Upper lobe of right lung (tissue), 1 donor: Measurements from ENCODE around the gene PRKG1. TPM values are rescaled to one million over a fixed set of nuclear protein-coding genes. Genes with fewer than 3 reads are reported as not detected.

ENCODE experiments used
- ATAC-seq: fragments of 200-7000 bp; cut with Tn5 transposase; one replicate; pipeline ENCODE4 v1.9.1; 2020; ENCODE audit warnings: mild to moderate bottlenecking, moderate library complexity
- DNase-seq: peaks from one replicate; pipeline ENCODE4 v3.0.0-alpha.2; 2020
- H3K27ac ChIP-seq: fragments of 200-600 bp; one replicate; pipeline ENCODE4 v1.8.0; 2022
- H3K27me3 ChIP-seq: fragments of 200-600 bp; one replicate; pipeline ENCODE4 v1.8.0; 2022; ENCODE audit warnings: mild to moderate bottlenecking
- H3K36me3 ChIP-seq: fragments of 200-600 bp; one replicate; pipeline ENCODE4 v1.8.0; 2022
- H3K4me1 ChIP-seq: fragments of 200-600 bp; one replicate; pipeline ENCODE4 v1.8.0; 2022
- H3K4me3 ChIP-seq: fragments of 200-600 bp; one replicate; pipeline ENCODE4 v1.8.0; 2022; ENCODE audit warnings: mild to moderate bottlenecking
- H3K9me3 ChIP-seq: fragments of 200-600 bp; one replicate; pipeline ENCODE4 v1.8.0; 2022
- intact Hi-C: fragments of 100-400 bp; cut with DNase I; formaldehyde crosslinking; loops from one replicate; pipeline ENCODE4 v1.11.0; 2022
- total RNA-seq: library from RNA; stranded (reverse); fragmentation: NEBNext Ultra II Directional; extraction: Animal tissue kit (Norgen Biotek cat#: 25700); gene quantifications from one replicate; pipeline ENCODE4 v1.2.1, GENCODE V29; 2021
- TF ChIP-seq, protein P1 (sequence below): fragments of 200-600 bp; IDR thresholded peaks from one replicate; pipeline ENCODE4 v1.8.0; 2022; ENCODE audit warnings: antibody characterized with exemption
- donor health status: DM: no; HTN: yes; CAD: no; lungs with severe emphysema.

The PRKG1 gene
- total RNA-seq, 1 donor from 2014 or later = 30.0 TPM

DNA sequence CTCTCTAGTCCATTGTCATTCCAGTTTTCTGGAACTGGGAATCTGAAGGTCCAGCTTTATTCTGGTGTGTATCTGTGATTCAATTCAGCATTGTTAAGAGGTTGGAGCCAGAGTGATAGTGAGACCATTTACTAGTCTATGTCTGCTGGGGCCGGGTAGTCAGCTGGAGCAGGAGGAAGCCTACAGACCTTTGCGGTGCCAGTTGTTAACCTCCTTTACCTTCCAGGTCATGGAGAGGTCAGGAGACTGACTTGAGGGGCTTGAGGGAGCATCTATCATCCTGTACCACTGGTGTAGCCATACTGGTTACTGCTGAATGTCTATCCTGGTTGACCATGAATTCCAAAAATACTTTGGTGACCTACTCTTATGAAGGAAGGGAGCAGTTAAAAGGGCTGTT is 634.3 kb downstream of the PRKG1 start:
- intact Hi-C loops = no loop called here
- ATAC-seq (no peak), DNase-seq (no peak)
- H3K4me1 ChIP-seq = no peaks in the 10 kb centered on the region
- no peaks in the 10 kb centered on the region for H3K36me3 ChIP-seq
- no peaks in the 10 kb centered on the region for H3K9me3 ChIP-seq
- H3K27me3 ChIP-seq = no peaks in the 10 kb centered on the region
- TF ChIP-seq, protein P1, sequence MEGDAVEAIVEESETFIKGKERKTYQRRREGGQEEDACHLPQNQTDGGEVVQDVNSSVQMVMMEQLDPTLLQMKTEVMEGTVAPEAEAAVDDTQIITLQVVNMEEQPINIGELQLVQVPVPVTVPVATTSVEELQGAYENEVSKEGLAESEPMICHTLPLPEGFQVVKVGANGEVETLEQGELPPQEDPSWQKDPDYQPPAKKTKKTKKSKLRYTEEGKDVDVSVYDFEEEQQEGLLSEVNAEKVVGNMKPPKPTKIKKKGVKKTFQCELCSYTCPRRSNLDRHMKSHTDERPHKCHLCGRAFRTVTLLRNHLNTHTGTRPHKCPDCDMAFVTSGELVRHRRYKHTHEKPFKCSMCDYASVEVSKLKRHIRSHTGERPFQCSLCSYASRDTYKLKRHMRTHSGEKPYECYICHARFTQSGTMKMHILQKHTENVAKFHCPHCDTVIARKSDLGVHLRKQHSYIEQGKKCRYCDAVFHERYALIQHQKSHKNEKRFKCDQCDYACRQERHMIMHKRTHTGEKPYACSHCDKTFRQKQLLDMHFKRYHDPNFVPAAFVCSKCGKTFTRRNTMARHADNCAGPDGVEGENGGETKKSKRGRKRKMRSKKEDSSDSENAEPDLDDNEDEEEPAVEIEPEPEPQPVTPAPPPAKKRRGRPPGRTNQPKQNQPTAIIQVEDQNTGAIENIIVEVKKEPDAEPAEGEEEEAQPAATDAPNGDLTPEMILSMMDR = no peak
- H3K27ac ChIP-seq = no peak overlapping the region
- no peak overlapping the region for H3K4me3 ChIP-seq

DNA sequence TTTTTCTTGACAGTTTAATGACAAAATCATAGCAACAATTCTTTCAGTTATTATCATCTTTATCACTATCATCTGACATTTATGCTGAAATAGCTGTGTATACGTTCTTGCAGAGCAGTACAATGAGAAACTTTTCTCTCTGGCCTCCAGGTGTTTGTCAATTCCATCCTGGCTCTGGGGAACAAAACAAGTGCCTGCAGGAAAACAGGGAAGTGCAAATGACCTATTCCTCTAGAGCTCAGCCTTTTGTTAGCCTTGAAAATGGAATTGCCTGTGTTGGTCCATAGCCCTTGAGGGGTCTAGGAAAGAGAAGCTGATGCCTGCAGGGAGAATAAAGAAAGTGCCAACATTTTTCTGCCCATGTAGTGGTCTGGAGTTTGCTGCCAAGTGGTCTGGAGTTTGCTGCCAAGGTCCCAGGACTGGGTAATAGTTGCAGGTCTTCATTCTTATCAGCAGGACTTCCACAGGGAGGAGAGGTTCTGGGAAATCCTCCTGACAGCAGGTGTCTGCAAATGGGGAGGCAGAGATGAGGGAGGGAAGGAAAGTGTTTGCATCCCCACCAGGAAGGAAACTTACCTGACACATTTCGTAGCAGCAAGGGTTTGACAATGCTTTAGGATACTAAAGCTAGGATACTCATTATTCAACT is 635.2 kb downstream of the PRKG1 start:
- Histone ChIP-seq H3K36me3 (no peaks in the 10 kb centered on the region), H3K9me3 (no peaks in the 10 kb centered on the region), H3K27ac (no peak overlapping the region), H3K4me3 (no peak overlapping the region), H3K27me3 (no peaks in the 10 kb centered on the region), H3K4me1 (no peaks in the 10 kb centered on the region)
- no peak for ATAC-seq
- intact Hi-C loops = no loop called here
- DNase-seq = no peak
- TF ChIP-seq, protein P1 = no peak

DNA sequence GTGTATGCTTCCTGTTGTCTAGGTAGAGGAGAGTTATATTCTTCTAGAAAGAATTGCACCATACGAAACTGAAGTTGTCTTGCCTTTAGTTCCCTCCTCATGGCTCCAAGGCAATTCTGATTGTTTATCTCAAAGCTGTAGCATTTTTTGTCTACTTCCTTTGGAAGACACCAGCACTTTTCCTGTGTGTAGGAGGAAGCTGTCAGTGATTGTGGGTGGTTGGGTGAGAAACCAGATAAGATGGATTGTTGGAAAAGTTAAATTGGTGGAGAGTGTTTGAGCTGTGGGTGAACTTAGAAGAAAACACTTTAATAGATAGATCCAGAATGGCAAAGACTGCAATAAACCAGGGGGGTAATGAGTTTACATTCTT is 637.2 kb downstream of the PRKG1 start:
- H3K36me3 ChIP-seq = no peaks in the 10 kb centered on the region
- no peak for ATAC-seq
- TF ChIP-seq, protein P1 = no peak
- H3K4me1 ChIP-seq = no peaks in the 10 kb centered on the region
- H3K9me3 ChIP-seq = no peaks in the 10 kb centered on the region
- H3K4me3 ChIP-seq = no peak overlapping the region
- no peaks in the 10 kb centered on the region for H3K27me3 ChIP-seq
- no peak for DNase-seq
- intact Hi-C loops = no loop called here
- no peak overlapping the region for H3K27ac ChIP-seq

DNA sequence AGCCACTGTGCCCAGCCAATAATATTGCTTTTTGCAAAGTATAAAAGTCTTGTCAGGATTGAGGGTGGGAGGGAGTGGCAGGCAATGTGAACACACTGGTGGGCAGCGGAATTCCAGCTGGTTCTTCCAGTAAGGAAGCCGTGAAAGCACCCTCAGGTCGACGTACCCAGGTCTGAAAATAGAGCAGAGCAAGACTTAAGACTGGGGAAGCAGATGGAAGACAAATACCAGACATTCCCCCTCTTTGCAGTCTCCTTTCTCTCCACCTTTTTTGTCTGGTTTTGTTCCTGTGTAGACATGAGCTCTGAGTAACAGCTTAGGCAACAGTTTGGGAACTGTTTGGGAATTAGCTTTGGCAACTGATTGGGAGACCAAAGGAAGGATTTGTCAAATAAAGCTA is 642.7 kb downstream of the PRKG1 start:
- ATAC-seq (no peak), DNase-seq (no peak)
- H3K27me3 ChIP-seq = no peaks in the 10 kb centered on the region
- TF ChIP-seq, protein P1 = no peak
- H3K4me1 ChIP-seq = no peaks in the 10 kb centered on the region
- no peaks in the 10 kb centered on the region for H3K36me3 ChIP-seq
- H3K4me3 ChIP-seq = no peak overlapping the region
- intact Hi-C loops = no loop called here
- H3K9me3 ChIP-seq = no peaks in the 10 kb centered on the region
- no peak overlapping the region for H3K27ac ChIP-seq

DNA sequence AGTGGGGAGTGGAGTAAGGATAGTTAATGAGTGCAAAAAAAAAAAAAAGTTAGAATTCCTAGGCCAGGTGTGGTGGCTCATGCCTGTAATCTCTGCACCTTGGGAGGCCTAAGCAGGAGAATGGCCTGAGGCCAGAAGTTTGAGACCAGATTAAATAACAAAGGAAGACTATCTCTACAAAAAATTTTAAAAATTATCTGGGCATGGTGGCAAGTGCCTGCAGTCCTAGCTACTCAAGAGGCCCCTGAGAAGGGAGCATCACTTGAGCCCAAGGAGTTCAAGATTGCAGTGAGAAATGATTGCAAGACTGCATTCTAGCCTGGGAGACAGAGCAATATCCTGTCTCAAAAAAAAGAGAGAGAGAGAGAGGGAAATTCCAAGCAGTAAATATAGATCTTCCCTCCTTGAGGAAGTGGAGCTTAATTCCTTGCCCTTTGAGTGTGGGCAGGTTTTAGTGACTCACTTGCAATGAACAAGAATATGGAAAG is 644.6 kb downstream of the PRKG1 start:
- H3K4me3 ChIP-seq = no peak overlapping the region
- TF ChIP-seq, protein P1 = no peak
- no peak overlapping the region for H3K27ac ChIP-seq
- H3K27me3 ChIP-seq = no peaks in the 10 kb centered on the region
- intact Hi-C loops = no loop called here
- no peaks in the 10 kb centered on the region for H3K36me3 ChIP-seq
- no peak for DNase-seq
- ATAC-seq = no peak
- no peaks in the 10 kb centered on the region for H3K9me3 ChIP-seq
- H3K4me1 ChIP-seq = no peaks in the 10 kb centered on the region

DNA sequence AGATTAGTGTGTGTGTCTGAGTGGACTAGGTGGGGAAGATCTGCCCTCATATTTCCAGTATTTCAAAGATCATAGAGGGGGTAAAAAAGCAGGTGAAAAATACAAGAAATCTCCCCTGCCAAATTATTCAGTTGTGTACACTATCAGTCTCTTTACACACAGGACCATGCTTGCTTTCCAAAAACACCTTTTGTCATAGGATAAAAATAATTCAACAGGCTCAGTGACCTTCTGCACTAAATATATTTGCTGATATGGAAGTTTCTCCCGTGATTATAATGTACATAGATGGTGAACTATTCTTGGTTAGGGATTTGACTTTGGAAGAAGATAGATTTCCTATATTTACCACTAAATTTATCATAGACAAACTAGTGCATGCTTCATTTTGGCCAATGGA is 649.8 kb downstream of the PRKG1 start:
- Histone ChIP-seq H3K4me1 (no peaks in the 10 kb centered on the region), H3K27me3 (no peaks in the 10 kb centered on the region), H3K9me3 (no peaks in the 10 kb centered on the region), H3K36me3 (no peaks in the 10 kb centered on the region), H3K27ac (no peak overlapping the region), H3K4me3 (no peak overlapping the region)
- DNase-seq (no peak), ATAC-seq (no peak)
- TF ChIP-seq, protein P1 = no peak
- intact Hi-C loops = no loop called here
